HG03520 (cell line): ENCODE results near the gene GOLPH3.
"Not testable (repeated sequence)": the region's sequence is repeated elsewhere in the genome, so short reads cannot be mapped to it uniquely, and the experiment has no call there.

Experiments
- ATAC-seq: cut with Tn5 transposase; IDR thresholded peaks from one replicate; pipeline ENCODE4 v1.9.1; 2021; ENCODE audit warnings: mild to moderate bottlenecking, moderate library complexity; ENCODE audit not compliant: unreplicated experiment

GOLPH3 gene

GRCh38 chr5:32172186-32172911, 1.8 kb downstream of the GOLPH3 start:
- not testable (repeated sequence) for ATAC-seq

GRCh38 chr5:32170303-32171151, 3.6 kb downstream of the GOLPH3 start:
- no peak for ATAC-seq

- no peak for ATAC-seq
These were observed 5.6 kb downstream of the GOLPH3 start for GRCh38 chr5:32168460-32169033.

- no peak for ATAC-seq
These were observed 8.5 kb downstream of the GOLPH3 start for GRCh38 chr5:32165597-32165996.

GRCh38 chr5:32163785-32164184, 10.3 kb downstream of the GOLPH3 start:
- peak; percentile 52 for ATAC-seq

- no peak for ATAC-seq
These were observed 11.1 kb downstream of the GOLPH3 start for GRCh38 chr5:32163053-32163452.

GRCh38 chr5:32160228-32160627, 13.9 kb downstream of the GOLPH3 start:
- no peak for ATAC-seq

GRCh38 chr5:32159328-32160072, 14.6 kb downstream of the GOLPH3 start:
- ATAC-seq = no peak

GRCh38 chr5:32158679-32158975, 15.5 kb downstream of the GOLPH3 start:
- no peak for ATAC-seq

- no peak for ATAC-seq
These were observed 17.0 kb downstream of the GOLPH3 start for GRCh38 chr5:32157078-32157477.

- ATAC-seq = no peak
These were observed 17.5 kb downstream of the GOLPH3 start for GRCh38 chr5:32156635-32157034.

GRCh38 chr5:32155211-32155610, 18.9 kb downstream of the GOLPH3 start:
- no peak for ATAC-seq

- ATAC-seq = no peak
These were observed 20.4 kb downstream of the GOLPH3 start for GRCh38 chr5:32153723-32154122.

- ATAC-seq = no peak
These were observed 22.9 kb downstream of the GOLPH3 start for GRCh38 chr5:32151198-32151597.

- no peak for ATAC-seq
These were observed 23.8 kb downstream of the GOLPH3 start for GRCh38 chr5:32150366-32150765.

- no peak for ATAC-seq
These were observed 26.2 kb downstream of the GOLPH3 start for GRCh38 chr5:32147959-32148358.

GRCh38 chr5:32147236-32147635, 26.9 kb downstream of the GOLPH3 start:
- no peak for ATAC-seq

GRCh38 chr5:32145378-32145777, 28.7 kb downstream of the GOLPH3 start:
- ATAC-seq = no peak

- no peak for ATAC-seq
These were observed 29.5 kb downstream of the GOLPH3 start for GRCh38 chr5:32144378-32145207.

- no peak for ATAC-seq
These were observed 30.3 kb downstream of the GOLPH3 start for GRCh38 chr5:32143617-32144377.
